Epithelial cell of prostate (primary cell): ENCODE results near the gene SFTA2.
"Not testable (repeated sequence)": the region's sequence is repeated elsewhere in the genome, so short reads cannot be mapped to it uniquely, and the experiment has no call there.

Source experiments
- DNase-seq: peaks from one replicate; pipeline ENCODE4 v3.0.0-alpha.2; 2011; ENCODE audit warnings: low read depth, low spot score
- H3K27ac ChIP-seq: fragments of 450-650 bp; 2 replicates; pipeline ENCODE4 v1.5.1; 2017; ENCODE audit warnings: mild to moderate bottlenecking

Gene SFTA2

DNA sequence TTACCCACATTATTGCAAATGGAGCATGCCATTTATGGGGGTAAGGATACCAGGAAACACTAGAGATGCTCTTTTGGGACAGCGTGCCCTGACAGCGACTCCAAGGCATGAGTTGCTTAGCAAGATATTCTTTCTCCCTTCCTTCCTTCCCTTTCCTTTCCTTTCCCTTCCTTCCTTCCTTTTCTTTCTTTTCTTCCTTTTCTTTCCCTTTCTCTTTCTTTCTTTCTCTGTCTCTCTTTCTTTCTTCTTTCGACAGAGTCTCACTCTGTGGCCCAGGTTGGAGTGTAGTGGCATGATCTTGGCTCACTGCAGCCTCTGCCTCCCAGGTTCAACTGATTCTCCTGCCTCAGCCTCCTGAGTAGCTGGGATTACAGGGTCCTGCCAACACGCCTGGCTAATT is 12.1 kb upstream of the SFTA2 start:
- DNase-seq: no peak
- no peak overlapping the region for H3K27ac ChIP-seq

DNA sequence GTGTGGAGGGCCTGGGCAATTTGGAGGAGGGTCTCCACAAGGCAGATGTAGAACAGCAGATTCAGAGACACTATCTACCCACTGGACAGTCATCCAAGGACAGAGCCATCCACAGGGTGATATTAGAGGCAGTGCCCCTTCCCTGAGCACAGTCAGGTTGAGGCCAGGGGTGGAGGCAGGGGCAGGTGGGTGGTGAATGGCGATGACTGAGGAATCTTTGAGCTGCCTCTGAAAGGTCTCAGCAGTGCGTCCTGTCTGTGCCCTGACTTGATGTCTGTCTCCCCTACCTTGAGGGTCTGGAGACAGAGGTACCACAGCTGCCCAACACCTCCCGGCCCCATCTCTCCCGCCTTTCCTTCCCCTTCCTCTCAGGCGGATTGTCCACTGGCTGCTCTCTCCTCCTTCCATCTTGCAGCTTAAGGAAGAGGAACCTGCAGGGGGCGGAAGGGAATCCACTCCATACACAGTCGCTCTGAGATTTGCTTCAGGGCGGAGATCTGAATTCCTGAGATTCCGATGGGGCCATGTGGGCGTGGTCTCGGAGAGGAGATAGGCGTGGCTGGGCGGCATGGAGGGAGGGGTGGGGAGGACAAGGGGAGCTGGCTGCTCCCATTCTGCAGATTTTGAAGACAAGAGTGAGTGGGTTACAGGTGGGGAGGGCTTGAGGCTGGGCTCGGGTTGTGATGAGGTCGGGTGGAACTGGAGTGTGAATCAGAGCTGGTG is 10.5 kb upstream of the SFTA2 start:
- DNase-seq: peak; percentile 31
- H3K27ac ChIP-seq: no peak overlapping the region

DNA sequence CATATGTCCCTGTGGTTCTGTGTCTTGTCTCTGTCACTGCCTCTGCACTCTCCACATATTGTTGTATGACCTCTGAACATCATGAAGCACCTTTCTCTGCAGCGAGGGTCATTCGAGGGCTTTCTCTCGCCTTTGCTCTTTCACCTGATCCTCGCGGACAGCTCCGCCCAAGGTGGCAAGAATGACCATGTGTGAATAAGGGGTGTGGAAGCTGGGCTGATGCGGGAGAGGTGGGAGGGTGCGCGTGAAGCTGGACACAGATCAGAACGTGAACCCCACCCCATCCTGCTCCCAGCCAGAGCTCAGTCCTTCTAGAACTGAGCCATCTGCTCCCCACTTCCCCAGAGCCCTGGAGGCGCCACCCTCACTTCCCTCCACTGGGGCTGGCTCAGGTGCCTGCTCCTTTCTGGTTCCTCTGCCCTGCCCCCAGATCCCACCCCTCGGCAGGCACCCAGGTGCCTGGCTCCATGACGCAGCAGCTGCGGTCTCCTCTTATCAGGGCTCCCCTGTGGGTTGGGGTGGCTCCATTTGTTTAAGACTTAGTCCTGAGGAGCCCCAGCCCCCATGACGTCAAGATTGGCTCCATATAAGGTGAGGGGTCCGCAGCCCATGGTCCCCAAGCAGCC is 8.5 kb upstream of the SFTA2 start, which contains the start of gene MUCL3:
TSS of gene MUCL3 (plus strand) at position 613 of the 626 bp plus-strand sequence. CDS start 27 bp downstream, outside the sequence.
- peak within 1 kb of the TSS; percentile 73 for H3K27ac ChIP-seq
- no peak for DNase-seq

DNA sequence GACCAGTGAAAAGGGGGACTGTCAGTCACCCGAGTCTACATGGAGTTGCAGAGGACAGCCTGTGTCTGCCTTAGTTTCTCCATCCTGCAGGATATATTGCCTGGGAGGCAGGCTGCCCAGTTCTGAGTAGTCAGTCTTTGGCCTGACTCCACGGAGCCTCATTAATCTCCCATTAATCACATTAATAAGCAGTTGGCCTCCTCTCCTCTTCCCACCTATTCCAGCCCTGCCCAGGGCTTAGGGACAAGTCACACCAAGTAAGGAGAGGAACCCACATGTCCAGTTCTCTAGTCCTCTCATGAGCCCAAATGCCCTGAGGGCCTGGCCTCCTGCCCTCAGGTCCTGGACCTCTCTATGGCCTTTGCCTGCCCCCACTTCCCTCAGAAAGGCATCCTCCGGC is 7.5 kb upstream of the SFTA2 start:
- no peak for DNase-seq
- peak overlapping the region; percentile 73 for H3K27ac ChIP-seq

DNA sequence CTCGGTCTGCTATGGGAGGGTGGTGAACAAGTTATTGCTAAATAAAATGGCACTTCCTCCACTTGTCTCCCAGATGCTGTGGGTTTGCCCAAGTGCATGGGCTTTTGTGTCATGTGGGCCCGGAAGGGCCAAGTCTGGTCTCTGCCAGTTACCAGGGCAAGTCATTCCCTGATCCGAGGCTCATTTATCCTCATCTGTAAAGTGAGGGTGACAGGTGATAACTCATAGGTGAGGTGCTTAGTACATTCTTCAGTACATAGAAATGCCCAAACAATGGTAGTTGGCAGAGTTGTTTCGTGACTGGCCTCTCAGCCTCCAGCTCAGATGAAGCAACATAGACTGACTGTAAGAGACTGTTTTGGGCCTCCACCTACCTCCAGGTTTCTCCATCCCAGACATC is 6.8 kb upstream of the SFTA2 start:
- DNase-seq: peak; percentile 37
- H3K27ac ChIP-seq: peak overlapping the region; percentile 73

DNA sequence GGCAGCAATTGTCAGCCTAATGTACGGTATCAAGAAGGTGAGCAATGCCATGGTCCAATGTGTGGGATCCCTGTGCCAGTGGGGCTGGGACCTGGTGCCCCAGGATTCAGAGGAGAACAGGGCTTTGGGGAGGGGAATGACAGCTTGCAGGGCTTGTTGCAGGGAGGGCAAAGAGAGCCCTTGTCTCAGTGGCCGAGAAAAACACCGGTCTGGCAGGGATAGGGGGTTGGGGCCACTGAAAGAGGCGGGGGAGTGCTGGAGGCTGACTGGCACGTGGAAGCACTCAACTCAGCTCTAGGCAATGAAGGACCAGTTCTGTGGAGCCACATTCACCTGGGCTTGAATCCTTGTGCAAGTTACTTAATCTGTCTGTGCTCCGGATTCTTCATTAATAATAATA is 5.3 kb upstream of the SFTA2 start:
- DNase-seq: no peak
- H3K27ac ChIP-seq: no peak overlapping the region

DNA sequence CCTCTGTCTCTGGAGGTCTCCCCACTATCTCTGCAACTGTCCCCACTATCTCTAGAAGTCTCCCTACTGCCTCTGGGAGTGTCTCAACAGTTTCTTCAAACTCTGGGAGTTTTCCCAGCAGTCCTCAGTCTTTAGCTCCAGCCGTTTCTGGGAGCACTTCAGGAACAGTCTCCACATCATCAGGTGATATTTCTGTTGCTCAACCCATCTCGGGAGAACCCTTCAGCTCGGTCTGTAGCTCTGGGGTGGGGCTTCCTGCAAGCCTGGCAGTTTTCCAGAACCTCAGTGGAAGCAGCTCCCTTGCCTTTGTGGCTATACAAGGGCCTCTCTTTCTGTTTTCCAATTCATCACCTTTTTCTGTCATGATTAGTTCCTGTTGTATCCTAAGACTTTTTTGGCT is 3.0 kb upstream of the SFTA2 start:
- DNase-seq: no peak
- peak overlapping the region; percentile 34 for H3K27ac ChIP-seq

DNA sequence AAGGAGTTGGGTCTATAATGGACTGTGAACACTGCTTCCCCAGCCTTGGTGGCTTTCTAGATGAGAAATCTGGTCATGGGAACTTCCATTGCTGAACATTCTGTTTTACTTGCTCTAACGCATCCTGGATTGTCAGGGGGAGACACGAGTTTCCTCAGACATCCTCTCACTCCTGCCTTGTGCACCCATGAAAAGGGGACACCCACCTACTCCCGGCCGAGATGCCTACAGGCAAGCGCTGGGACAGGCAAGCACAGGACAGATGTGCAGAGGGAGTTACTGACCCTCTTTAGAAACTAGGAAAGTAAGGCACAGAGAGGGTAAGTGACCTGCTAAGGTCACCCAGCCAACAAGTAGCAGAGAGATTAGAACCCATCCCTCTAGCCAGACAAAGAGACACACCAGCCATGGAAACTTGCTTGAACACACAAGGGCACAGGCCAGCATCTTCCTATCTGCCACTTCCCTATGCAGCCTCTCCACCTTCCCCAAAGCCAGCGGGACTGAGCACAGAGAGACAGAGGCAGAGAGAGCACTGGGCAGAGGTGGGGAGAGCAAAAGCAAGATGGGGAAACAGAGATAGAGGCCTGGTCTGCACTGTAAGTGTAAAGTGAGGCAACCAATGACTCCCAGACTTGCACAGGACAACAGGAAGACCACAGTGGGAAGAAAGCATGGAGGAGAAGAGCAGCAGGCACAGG is 845 bp upstream of the SFTA2 start:
- peak overlapping the region; percentile 32 for H3K27ac ChIP-seq
- no peak for DNase-seq

DNA sequence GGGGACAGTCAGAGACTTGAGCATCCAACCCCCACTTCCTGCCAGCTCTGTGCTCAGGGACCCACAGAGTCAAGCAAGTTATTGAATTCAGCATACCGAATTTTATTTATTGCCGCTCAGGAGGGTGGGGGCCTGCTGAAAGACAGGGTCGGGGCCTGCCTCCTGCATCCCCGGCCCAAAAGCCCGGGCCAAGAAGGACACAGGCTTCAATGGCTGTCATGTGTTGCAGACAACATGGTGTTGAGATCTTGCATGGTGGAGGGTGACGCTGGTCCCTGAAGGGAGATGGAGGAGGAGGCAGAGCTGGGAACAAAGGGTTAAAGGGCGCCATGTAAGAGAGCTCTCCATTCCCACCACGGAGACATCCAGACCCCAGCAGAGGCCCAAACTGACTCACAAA is 698 bp downstream of the SFTA2 start:
- no peak for DNase-seq

DNA sequence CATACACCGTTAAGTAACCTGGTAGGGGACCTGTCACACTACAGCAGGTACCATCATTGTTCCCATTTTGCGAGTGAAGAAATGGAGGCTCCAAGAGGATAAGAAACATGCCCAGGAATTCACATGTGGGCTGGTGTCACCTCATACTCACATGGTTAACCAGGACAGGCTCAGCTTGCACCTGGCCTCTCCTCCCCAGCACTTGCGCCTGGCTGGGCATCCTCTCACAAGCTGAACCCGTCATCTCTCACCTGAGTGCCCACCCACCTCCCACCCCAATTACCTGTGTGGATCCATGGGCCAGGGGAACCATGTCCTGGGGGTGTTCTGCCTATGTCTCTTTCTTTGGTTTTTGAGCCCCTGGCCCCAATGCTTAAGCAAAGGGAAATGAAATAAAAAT is 1.5 kb downstream of the SFTA2 start:
- DNase-seq: no peak
- H3K27ac ChIP-seq: no peak overlapping the region

More for the DNA sequence above, 698 bp downstream of the SFTA2 start:
- H3K27ac ChIP-seq: peak overlapping the region; percentile 32

DNA sequence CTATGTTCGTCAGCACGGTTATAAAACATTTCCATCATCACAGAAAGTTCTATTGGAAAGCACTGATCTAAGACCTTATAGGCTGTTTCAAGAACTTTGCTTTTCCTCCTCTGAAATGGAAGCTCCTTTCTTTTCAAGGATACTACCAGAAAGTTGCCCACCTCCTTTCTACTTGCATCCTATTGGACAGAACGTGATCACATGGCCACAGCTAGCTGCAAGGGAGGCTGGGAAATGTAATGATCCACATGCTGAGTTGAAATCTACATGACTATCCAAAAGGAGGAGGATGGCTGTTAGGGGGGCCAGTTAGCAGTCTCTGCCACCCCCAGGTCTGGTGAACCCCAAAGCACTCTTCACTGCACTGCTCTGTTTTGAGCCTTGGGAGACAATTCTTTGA is 3.3 kb downstream of the SFTA2 start:
- no peak for DNase-seq
- no peak overlapping the region for H3K27ac ChIP-seq

DNA sequence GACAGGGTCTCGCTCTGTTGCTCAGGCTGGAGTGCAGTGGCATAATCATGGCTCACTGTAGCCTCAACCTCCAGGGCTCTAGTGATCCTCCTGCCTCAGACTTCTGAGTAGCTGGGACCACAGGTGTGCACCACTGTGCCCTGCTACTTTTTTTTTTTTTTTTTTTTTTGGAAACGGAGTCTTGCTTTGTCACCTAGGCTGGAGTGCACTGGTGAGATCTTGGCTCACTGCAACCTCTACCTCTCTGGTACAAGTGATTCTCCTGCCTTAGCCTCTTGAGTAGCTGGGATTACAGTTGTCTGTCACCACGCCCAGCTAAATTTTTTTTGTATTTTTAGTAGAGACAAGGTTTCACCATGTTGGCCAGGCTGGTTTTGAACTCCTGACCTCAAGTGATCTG is 4.9 kb downstream of the SFTA2 start:
- peak overlapping the region; percentile 88 for H3K27ac ChIP-seq
- not testable (repeated sequence) for DNase-seq

DNA sequence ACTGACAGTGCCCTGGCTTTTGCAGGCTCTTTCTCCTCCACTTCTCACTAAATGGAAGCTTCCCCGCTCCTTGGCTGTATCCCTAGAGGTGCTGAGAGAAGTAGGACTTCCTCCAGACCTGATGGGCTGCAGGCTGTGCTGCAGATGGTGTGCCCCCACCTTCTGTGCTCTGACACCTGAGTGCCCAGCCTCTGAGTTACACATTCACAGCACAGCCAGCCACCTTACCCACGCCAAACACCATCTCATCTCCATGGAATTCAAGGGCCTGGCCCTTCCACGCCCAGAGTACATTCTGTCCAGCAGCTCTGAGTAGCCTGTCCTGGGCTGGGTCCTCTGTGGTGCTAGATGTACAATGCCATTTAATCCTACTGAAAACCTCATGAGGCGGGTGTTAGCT is 5.3 kb downstream of the SFTA2 start:
- H3K27ac ChIP-seq: peak overlapping the region; percentile 88
- no peak for DNase-seq

DNA sequence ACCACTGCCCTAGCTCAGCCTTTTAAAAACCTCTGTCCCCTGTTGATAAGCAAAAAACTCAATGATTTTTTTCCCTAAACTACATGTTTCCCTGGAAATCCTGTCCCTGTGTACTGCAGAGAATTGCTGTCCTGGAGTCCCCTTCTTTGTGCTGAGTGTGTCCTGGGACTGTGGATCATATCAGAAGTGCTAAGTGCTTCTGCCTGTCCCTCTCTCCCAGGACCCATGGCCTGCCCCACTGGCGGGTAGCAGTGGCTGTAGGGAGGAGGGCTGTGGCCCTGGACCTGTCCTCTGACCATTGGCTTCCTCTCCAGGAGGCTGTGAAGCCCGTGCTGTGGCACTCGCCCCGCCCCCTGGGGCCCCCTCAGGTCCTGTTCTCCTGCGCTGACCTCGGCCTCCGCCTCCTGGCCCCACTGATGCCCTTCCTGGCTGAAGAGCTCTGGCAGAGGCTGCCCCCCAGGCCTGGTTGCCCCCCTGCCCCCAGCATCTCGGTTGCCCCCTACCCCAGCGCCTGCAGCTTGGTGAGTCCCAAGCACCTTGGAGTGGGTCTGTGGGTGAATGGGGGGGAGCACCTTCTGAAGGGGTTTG is 7.8 kb downstream of the SFTA2 start:
- not testable (repeated sequence) for DNase-seq, H3K27ac ChIP-seq

DNA sequence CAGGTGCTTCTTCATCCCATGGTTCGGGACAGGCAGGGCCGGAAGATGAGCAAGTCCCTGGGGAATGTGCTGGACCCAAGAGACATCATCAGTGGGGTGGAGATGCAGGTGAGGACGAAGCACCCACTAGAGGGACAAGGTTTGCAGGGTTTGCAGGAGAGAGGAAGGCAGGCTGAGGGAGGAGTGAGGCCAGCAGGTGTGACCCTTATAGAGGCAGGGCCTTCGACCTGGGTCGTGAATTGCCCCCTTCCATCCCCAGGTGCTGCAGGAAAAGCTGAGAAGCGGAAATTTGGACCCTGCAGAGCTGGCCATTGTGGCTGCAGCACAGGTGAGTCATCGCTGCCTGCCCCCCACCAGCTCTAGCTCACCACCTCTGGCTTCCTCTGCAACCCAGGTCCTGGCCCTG is 9.5 kb downstream of the SFTA2 start:
- DNase-seq: no peak
- peak overlapping the region; percentile 63 for H3K27ac ChIP-seq

DNA sequence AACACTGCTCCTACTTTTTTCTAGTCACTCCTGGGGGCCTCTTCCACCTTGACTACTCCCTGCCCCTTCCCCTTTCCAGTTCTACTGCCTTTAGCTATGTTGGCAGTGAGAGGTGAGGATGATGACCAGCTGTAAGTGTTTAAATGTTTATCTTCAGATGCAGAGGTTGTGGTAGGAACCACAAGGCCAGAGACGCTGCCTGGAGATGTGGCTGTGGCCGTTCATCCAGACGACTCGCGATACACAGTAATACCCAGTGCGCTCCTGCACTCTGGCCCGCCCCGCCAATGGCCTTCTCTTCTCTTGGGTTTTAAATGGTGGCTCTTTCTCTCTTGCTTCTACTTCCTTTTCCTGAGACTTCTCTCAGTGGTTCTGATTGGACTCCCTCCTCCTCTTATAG is 13.3 kb downstream of the SFTA2 start:
- no peak for DNase-seq
- H3K27ac ChIP-seq: no peak overlapping the region

DNA sequence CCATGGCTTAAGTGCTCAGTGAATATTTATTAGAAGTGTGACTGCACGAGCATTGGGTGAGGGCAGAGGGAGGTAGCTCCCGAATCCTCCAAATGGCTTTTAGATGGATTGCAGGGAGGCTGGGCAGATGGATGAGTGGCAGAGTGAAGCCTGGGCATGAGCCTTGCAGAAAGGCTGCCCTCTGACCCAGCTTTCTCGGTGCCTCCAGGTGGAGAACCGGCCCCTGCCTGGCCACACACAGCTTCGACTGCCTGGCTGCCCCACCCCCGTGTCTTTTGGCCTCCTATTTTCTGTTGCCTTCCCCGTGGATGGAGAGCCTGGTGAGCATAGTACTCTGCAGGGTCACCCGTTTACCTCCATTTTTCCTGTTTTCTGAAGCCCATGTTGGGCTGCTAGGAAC is 14.5 kb downstream of the SFTA2 start:
- H3K27ac ChIP-seq: no peak overlapping the region
- DNase-seq: no peak

DNA sequence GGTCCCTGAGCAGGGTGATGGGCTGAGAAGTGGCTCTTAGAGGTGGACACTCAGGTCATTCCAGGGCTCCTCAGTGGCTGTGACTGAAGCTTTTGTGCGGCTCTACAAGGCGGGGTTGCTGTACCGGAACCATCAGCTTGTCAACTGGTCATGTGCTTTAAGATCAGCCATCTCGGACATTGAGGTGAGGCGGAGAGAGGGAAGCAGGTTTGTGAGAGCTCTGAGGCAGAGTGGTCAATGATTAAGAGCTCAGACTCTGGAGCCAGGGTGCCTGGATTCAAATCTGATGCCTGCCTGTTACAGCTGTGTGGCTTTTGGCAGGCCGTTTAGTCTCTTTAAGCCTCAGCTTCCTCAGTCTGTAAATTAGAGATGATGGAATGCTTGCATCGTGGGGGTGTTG is 14.9 kb downstream of the SFTA2 start:
- DNase-seq: no peak
- H3K27ac ChIP-seq: no peak overlapping the region

DNA sequence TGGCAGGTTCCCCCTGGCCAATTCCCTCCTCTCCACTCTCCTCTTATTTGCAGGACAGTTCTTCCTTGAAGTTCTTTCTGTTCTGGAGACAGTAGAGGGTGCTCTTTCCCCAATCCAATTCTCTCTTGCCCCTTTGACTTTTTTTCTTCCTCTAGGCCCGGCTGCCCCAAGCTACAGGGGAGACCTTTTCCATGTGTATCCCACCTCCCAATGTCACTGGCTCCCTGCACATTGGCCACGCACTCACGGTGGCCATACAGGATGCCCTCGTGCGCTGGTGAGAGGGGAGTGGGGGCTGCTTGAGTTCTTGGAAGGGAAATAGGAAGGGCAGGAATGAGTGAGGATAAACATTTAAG is 16.4 kb downstream of the SFTA2 start:
- no peak for DNase-seq
- peak overlapping the region; percentile 71 for H3K27ac ChIP-seq

DNA sequence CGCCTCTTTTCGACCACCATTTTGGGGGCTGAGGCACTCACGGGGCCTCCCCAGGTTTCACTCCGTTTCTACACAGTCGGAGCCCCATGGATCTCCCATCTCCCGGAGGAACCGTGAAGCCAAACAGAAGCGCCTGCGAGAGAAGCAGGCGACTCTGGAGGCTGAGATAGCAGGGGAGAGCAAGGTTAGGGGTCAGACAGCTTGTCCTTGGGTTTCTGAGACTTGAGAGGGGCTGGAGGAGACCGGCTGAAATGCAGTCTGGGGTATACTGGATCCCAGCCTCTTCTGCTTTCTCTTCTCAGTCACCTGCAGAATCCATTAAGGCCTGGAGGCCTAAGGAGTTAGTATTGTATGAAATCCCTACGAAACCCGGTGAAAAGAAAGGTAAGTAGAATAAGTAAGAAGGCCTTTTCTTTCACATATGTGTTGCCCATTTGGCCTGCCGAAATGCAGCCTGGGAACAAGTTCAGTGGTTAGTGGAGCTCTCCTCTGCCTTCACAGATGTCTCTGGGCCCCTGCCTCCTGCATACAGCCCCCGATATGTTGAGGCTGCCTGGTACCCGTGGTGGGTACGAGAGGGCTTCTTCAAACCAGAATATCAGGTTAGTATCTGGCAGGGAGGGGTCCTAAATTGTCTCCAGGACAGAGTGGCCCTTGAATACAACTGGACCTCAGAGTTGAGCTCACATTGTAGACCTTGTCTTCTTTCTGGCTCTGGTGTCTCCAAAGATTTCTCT is 16.9 kb downstream of the SFTA2 start:
- H3K27ac ChIP-seq: peak overlapping the region; percentile 71

More for the DNA sequence above, 16.9 kb downstream of the SFTA2 start:
- DNase-seq: no peak
